ENCODE measurements around the gene OR52A5. TPM values are rescaled to one million over a fixed set of nuclear protein-coding genes. Genes with fewer than 3 reads are reported as not detected.
"Not testable (repeated sequence)": the region's sequence is repeated elsewhere in the genome, so short reads cannot be mapped to it uniquely, and the experiment has no call there.

OR52A5 gene
- not detected in 2 replicates for total RNA-seq

- TF ChIP-seq CTCF (IDR thresholded peaks at IDR 0.05; ENCODE audit: insufficient read depth, low read length, poor library complexity, severe bottlenecking) = no peak
- DNase-seq (ENCODE audit: low read depth) = no peak
- no peak within 1 kb of the TSS for H3K4me3 ChIP-seq (ENCODE audit: low read depth, low read length)
- H3K27me3 ChIP-seq (ENCODE audit: control insufficient read depth, insufficient read depth, low read length) = no peaks in the 10 kb centered on the region
- no peaks in the 10 kb centered on the region for H3K36me3 ChIP-seq (ENCODE audit: control insufficient read depth, insufficient read depth, low read length)
These were observed at the start of gene OR52A5 for GRCh38 chr11:5137996-5138395. Gene OR52A5, minus strand, starts transcription at chr11:5138356. Its CDS starts 5,714 bp downstream, at chr11:5132642.

GRCh38 chr11:5178046-5178837 is 40.1 kb upstream of the OR52A5 start:
- no peak for DNase-seq (ENCODE audit: low read depth)
- Histone ChIP-seq H3K27me3 (ENCODE audit: control insufficient read depth, insufficient read depth, low read length) (no peaks in the 10 kb centered on the region), H3K4me3 (ENCODE audit: low read depth, low read length) (no peak overlapping the region), H3K36me3 (ENCODE audit: control insufficient read depth, insufficient read depth, low read length) (no peaks in the 10 kb centered on the region)
- TF ChIP-seq CTCF (IDR thresholded peaks at IDR 0.05; ENCODE audit: insufficient read depth, low read length, poor library complexity, severe bottlenecking) = no peak

GRCh38 chr11:5174934-5175333 is 36.8 kb upstream of the OR52A5 start:
- TF ChIP-seq CTCF (IDR thresholded peaks at IDR 0.05; ENCODE audit: insufficient read depth, low read length, poor library complexity, severe bottlenecking) = no peak
- no peak overlapping the region for H3K4me3 ChIP-seq (ENCODE audit: low read depth, low read length)
- no peaks in the 10 kb centered on the region for H3K27me3 ChIP-seq (ENCODE audit: control insufficient read depth, insufficient read depth, low read length)
- DNase-seq (ENCODE audit: low read depth) = no peak
- H3K36me3 ChIP-seq (ENCODE audit: control insufficient read depth, insufficient read depth, low read length) = no peaks in the 10 kb centered on the region

- Histone ChIP-seq H3K36me3 (ENCODE audit: control insufficient read depth, insufficient read depth, low read length) (no peaks in the 10 kb centered on the region), H3K27me3 (ENCODE audit: control insufficient read depth, insufficient read depth, low read length) (no peaks in the 10 kb centered on the region), H3K4me3 (ENCODE audit: low read depth, low read length) (no peak overlapping the region)
- DNase-seq (ENCODE audit: low read depth) = no peak
- TF ChIP-seq CTCF (IDR thresholded peaks at IDR 0.05; ENCODE audit: insufficient read depth, low read length, poor library complexity, severe bottlenecking) = no peak
These were observed 33.7 kb upstream of the OR52A5 start for GRCh38 chr11:5171856-5172255.

- H3K27me3 ChIP-seq (ENCODE audit: control insufficient read depth, insufficient read depth, low read length); H3K36me3 ChIP-seq (ENCODE audit: control insufficient read depth, insufficient read depth, low read length); DNase-seq (ENCODE audit: low read depth); H3K4me3 ChIP-seq (ENCODE audit: low read depth, low read length): not testable (repeated sequence)
These were observed 27.7 kb upstream of the OR52A5 start for GRCh38 chr11:5165898-5166297.

- not testable (repeated sequence) for H3K36me3 ChIP-seq (ENCODE audit: control insufficient read depth, insufficient read depth, low read length); DNase-seq (ENCODE audit: low read depth); H3K4me3 ChIP-seq (ENCODE audit: low read depth, low read length); H3K27me3 ChIP-seq (ENCODE audit: control insufficient read depth, insufficient read depth, low read length)
These were observed 26.7 kb upstream of the OR52A5 start for GRCh38 chr11:5164807-5165206.

GRCh38 chr11:5161045-5161444 is 22.9 kb upstream of the OR52A5 start:
- not testable (repeated sequence) for H3K4me3 ChIP-seq (ENCODE audit: low read depth, low read length); H3K27me3 ChIP-seq (ENCODE audit: control insufficient read depth, insufficient read depth, low read length)

GRCh38 chr11:5160217-5160616 is 22.1 kb upstream of the OR52A5 start:
- H3K4me3 ChIP-seq (ENCODE audit: low read depth, low read length); H3K27me3 ChIP-seq (ENCODE audit: control insufficient read depth, insufficient read depth, low read length); DNase-seq (ENCODE audit: low read depth); H3K36me3 ChIP-seq (ENCODE audit: control insufficient read depth, insufficient read depth, low read length): not testable (repeated sequence)

More at GRCh38 chr11:5161045-5161444, 22.9 kb upstream of the OR52A5 start:
- not testable (repeated sequence) for DNase-seq (ENCODE audit: low read depth); H3K36me3 ChIP-seq (ENCODE audit: control insufficient read depth, insufficient read depth, low read length)

Measured in kidney epithelial cell (primary cell).